GM19025 (cell line): Measurements from ENCODE around the gene ELAPOR1.

ENCODE experiments used
- ATAC-seq: cut with Tn5 transposase; IDR thresholded peaks from one replicate; pipeline ENCODE4 v1.9.1; 2021; ENCODE audit warnings: mild to moderate bottlenecking, low read depth, moderate library complexity; ENCODE audit not compliant: unreplicated experiment

The ELAPOR1 gene

GRCh38 chr1:109113590-109114341 lies at the start of gene ELAPOR1:
Gene ELAPOR1 (plus strand): TSS chr1:109114115. CDS start chr1:109114184, 69 bp downstream.
- no peak for ATAC-seq

DNA sequence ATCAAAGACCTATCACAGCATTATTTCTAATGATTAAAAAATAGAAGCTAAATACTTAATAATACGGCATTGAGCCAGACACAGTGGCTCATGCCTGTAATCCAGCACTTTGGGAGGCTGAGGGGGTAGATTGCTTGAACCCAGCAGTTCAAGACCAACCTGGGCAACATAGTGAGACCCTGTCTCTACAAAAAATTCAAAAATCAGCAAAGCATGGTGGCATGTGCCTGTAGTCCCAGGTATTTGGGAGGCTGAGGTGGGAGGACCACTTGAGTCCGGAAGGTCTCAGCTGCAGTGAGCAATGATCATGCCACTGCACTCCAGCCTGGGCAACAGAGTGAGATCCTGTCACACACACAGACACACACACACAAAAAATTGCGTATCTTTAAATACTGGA lies 48.8 kb upstream of the ELAPOR1 start:
- ATAC-seq = no peak

DNA sequence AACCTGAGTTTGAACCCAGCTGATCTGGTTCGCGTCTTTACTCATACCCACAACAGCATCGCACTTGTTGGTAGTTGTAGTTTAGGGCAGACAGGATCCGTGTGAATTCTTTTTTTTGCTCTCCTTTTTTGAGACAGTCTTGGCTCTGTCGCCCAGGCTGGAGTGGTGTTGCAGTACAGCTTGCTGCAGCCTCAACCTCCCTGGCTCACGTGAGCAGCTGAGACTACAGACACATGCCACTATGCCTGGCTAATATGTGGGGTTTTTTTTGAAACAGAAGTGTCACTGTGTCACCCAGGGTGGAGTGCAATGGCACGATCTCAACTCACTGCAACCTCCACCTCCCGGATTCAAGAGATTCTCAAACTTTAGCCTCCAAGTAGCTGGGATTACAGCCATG lies 46.0 kb upstream of the ELAPOR1 start:
- no peak for ATAC-seq

- no peak for ATAC-seq
Measured at GRCh38 chr1:109069294-109069693, 44.6 kb upstream of the ELAPOR1 start.

DNA sequence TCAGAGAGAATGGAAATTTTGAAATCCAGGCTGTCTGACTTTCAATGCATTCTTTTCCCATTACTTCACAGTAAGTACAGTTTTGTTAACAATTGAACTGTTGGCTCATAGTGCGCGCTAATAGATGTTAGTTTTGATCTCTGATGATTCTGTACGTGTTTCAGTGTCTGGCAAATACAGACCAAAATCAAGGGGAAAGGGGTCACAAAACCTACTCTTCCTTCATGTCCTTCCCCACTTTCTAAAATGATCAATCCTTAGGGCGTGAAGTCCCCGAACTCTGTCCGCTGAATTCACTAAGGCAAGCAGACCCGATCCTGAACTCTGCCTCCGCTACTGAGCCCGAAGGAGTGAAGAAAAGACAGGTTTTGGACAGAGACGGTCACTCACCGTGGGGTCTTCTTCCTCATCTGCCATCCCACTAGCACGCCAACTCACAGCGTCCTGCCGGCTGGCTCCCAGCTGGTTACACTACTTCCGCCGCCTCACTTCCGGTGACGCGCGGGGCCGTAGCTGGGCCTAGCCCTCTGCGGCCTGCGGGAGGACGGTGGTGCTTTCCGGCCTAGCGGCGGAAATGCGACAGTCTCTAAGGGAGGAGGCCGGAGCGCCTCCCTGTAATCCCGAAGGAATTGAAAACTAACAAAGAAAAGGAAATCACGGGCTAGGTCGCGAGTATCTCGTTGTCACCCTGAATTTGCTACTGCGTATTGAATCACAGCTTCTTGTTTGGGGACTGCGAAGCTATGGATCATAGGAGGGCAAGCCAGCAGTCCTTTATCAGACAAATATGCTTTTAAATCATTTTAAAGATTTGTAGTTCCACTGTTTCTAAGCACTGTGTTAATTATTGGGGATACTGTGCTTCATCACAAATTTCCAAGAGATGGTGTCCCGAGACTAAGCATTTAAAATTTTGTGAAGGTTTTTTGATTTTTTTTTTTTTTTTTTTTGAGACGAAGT lies 38.1 kb upstream of the ELAPOR1 start, which contains the start of gene TAF13:
TSS of gene TAF13 (minus strand) at position 473 of the 960 bp plus-strand sequence. CDS start at position 417, 56 bp downstream.
- ATAC-seq = peak; percentile 99

- ATAC-seq = no peak
Measured at GRCh38 chr1:109078317-109078716, 35.6 kb upstream of the ELAPOR1 start.

GRCh38 chr1:109079240-109079622 lies 34.7 kb upstream of the ELAPOR1 start:
- ATAC-seq = no peak

DNA sequence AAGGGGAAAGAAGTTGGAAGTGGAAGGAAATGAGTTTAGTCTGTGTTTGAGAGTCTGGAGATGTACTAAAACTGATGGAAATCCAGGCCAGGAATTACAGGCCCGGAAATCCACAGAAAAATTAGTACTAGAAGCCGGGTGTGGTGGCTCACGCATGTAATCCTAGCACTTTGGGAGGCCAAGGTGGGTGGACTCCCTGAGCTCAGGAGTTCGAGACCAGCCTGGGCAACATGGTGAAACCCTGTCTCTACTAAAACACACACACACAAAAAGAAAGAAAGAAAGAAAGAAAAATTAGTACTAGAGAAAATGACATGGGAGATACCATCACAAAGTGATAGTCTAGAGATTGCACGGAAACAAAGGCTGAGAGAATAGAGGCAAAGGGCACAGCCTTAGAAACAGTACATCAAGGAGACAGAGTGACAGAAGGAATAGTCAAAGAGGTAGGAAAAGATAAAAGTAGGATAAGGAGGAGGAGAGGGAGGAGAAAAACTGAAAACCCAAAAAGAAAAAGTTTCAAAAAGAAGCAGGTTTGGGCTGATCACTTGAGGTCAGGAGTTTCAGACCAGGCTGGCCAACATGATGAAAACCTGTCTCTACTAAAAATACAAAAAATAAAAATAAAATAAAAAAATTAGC lies 33.4 kb upstream of the ELAPOR1 start:
- ATAC-seq = no peak

GRCh38 chr1:109083501-109083900 lies 30.4 kb upstream of the ELAPOR1 start:
- ATAC-seq = no peak

DNA sequence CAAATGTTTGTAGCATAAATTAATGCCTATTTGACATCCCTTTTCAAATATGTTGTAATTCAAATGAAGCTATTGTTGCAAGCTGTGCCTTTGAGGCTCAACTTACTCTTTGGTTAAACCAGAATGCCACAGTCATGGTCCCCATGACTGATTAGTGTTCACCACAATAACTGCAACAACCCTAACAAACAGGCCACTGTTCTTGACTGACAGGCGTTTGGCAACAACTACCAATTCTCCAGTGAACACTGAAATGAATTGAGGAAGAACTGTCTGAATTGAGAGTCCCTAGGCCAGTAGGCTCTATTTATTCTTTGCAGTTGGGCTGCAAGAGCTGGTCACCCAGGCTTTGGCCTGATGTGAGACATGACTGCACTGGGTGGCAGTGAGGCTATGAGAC lies 30.0 kb upstream of the ELAPOR1 start:
- no peak for ATAC-seq

DNA sequence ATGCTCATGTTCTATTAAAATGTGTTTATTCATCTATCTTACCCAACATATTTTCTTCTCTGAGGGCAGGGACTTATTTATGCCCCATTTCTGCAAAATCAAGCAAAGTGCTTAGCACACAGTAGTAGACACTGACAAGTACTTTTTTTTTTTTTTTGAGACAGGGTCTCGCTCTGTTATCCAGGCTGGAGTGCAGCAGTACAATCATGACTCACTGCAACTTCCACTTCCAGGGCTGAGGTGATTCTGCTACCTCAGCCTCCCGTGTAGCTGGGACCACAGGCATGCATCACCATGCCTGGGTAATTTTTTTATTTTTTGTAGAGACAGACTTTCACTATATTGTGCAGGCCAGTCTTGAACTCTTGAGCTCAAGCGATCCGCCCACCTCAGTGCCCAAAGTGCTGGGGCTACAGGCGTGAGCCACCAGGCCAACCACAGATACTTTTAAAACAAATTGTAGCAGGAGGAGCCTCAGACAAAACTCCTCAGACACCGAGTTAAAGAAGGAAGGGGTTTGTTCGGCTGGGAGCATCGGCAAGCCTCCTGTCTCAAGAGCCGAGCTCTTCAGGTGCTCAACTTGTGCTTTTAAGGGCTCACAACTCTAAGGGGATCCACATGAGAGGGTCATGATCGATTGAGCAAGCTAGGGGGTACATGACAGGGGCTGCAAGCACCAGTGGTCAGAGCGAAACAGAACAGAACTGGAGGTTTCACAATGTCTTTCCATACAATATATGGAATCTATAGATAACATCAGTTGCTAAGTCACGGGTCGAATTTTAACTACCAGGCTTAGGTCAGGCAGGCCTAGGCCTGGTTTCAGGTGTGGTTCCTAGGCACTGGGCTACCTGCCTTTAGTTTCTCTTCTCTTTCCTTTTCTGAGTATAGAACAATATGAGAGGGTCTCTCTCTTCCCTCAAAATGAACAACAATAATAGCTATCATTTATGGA lies 29.1 kb upstream of the ELAPOR1 start:
- ATAC-seq = no peak

- ATAC-seq = no peak
Measured at GRCh38 chr1:109089242-109090015, 24.5 kb upstream of the ELAPOR1 start.

DNA sequence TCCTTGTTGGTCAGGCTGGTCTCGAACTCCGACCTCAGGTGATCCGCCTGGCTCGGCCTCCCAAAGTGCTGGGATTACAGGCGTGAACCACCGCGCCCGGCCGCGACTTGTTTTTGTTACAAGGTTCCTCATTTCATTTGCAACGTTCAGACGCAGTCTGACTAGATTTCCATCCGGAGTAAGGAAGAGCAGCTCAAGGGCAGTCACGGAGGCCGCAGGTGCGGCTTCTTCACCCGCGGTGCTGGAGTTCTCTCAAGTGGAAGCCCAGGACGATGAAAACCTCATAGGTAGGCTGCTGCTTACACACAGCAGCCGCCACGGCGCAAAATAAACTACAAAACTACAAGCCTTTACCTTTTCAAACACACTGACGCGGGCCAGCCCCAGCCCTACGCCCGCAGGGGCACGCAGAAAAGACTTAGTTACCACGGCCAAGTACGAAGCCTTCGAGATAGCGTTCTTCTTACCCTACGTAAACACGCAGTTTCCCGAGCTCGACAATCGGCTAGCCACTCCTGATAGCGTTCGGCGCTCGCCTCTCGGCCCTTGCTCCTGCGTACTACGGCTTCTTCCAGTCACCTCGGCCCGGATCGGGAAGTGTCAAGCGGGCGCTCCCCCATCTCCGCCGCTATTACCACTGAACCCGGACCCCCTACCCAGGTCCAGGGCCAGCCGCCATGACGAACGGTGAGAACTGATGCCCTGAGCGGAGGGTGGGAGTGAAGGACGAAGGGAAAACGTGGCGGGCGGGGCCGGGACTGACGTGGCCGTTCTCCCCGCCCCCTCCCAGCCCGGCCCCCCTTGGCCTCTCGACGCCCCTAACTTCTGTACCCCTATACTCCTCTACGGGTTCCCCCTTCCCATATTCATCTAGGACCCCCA lies 23.5 kb upstream of the ELAPOR1 start, which contains the start of gene TMEM167B:
TSS of gene TMEM167B (plus strand) at position 569 of the 882 bp plus-strand sequence. CDS start at position 678, 109 bp downstream.
- peak; percentile 91 for ATAC-seq

DNA sequence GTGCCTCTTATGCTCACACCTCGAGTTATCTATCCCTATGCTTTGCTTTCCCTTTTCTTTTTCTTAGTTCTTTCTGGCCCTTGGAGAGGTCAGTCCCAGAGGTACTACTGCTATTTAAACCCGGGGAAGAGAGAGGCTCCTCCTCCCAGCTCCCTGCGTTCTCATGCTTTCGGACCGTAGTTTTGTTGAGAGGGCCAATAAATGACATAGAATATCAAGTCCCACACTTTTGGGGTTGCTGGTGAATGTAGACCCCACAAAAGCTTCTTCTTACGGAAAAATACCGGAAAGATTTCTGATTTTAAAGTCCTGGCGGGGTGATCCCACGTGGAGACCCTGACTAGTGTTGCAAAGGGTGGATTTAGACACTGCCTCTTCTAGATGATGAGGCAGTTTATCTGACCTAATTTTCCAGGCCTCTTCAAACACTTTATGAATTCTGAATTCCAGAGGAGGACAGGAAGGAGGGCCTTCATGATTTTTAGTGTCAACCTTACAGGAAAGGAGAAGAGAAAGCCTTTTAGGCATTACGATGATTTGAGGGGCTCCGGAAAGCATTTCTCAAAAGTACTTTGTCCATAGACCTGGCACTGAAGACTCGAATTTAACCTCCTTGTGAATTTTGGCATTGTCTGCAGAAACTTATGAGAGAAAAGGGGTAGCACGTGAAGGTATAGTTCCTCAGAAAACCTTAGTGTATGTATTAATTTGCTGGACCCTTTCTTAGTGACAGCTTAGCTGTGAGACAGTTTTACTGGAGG lies 22.7 kb upstream of the ELAPOR1 start:
- ATAC-seq = peak; percentile 40

DNA sequence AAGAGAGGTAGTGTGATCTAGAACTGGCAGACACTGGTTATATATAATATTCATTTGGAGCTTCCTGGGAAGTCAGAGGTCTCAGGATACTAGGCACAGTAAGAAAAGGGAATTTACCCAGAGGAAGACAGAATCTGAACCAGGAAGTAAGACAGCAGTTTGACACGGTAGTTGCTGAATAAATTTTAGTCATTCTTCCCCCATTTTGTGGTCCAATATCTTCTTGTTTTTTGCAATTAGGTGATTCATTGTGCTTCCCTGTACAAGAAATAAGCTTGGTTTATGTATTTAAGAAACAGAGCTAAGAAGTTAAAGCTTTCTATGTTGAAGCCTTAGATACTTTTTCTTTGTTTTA lies 22.1 kb upstream of the ELAPOR1 start:
- ATAC-seq = no peak

- ATAC-seq = no peak
Measured at GRCh38 chr1:109094377-109094803, 19.5 kb upstream of the ELAPOR1 start.

DNA sequence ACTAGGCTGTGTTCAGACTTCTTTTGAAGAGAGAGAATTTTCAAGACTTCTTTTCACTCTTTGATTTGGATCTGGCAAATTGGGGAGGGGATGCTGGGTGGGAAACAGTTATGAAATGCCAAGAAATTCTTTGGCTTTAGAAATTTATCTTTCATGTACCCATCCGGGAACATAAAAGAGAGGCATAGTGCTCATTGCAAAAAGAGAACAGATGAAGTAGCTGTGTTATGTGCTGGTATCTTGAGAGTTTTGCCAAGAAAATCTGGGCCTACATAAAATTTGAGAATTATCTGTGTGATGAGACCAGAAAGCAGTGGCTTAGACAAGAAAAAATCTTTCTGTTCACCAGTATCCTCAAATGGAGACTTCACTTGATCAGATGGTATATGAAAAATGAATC lies 19.0 kb upstream of the ELAPOR1 start:
- no peak for ATAC-seq
